GM12865 (cell line): ENCODE results near the gene NFKB1.

ENCODE experiments used
- DNase-seq: peaks from one replicate; pipeline ENCODE4 v3.0.0; 2010; ENCODE audit warnings: low read depth
- H3K4me3 ChIP-seq: 2 replicates; pipeline ENCODE4 v1.5.1; 2011; ENCODE audit warnings: mild to moderate bottlenecking, low read depth, low read length, control low read depth
- TF ChIP-seq, protein P1 (sequence below): IDR thresholded peaks from 2 replicates; pipeline ENCODE4 v1.5.1; 2011; ENCODE audit warnings: low read length, control low read depth, low read depth, inconsistent platforms; ENCODE audit not compliant: insufficient read depth; ENCODE audit errors: missing control alignments

NFKB1 gene

DNA sequence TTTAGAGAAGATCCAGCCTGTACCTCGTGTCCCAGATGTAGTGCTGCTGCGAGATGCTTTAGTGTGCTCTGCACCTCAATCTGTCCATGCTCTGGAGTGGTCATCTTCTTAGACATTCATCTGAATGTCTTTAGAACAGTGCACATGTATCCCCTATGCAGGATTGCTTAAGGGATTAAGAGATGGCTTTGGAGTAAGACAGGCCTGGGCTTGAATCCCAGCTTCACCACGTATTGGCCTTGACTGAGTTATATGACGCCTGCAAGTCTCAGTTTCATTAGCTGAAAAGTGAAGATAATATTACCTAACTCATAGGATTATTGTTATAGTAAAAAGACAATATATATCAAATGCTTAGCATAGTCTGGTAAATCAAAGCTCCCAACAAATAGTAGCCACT is 98.3 kb downstream of the NFKB1 start:
- H3K4me3 ChIP-seq, result no peak overlapping the region
- DNase-seq, result no peak
- TF ChIP-seq, protein P1, sequence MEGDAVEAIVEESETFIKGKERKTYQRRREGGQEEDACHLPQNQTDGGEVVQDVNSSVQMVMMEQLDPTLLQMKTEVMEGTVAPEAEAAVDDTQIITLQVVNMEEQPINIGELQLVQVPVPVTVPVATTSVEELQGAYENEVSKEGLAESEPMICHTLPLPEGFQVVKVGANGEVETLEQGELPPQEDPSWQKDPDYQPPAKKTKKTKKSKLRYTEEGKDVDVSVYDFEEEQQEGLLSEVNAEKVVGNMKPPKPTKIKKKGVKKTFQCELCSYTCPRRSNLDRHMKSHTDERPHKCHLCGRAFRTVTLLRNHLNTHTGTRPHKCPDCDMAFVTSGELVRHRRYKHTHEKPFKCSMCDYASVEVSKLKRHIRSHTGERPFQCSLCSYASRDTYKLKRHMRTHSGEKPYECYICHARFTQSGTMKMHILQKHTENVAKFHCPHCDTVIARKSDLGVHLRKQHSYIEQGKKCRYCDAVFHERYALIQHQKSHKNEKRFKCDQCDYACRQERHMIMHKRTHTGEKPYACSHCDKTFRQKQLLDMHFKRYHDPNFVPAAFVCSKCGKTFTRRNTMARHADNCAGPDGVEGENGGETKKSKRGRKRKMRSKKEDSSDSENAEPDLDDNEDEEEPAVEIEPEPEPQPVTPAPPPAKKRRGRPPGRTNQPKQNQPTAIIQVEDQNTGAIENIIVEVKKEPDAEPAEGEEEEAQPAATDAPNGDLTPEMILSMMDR, result no peak

DNA sequence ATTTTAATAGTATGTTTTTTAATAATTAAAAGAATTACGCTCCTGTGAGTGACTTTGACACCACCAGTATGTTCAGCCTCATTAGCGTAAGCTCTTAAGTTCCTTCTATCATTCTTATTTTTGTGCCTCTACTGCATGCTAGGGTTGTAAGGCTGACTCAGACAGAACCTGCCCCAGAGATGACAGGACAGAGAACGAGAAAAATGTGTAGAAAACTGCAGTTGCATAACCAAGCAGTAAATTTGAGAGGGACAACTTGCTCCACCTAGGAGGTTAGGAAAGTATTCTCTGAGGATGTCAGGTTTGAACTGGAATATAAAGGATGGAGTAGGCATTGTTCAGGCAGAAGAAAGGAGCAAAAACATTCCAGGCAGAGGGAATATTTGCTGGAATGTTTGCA is 98.7 kb downstream of the NFKB1 start:
- no peak overlapping the region for H3K4me3 ChIP-seq
- DNase-seq, result no peak
- TF ChIP-seq, protein P1, result no peak

DNA sequence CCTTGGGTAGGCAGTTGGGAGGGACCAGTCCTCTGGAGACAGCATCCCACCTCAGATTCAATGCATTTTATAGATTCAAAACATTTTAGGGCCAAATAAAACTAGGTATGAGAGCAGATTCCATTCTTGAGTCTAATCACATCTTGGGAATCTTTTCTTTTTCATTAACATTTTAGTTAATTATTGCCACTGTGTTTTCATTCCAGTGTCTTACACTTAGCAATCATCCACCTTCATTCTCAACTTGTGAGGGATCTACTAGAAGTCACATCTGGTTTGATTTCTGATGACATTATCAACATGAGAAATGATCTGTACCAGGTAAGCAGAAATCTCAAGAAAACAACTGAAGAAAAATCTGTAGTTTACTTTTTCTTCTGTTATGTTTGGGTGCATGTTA is 99.5 kb downstream of the NFKB1 start:
- no peak for DNase-seq
- H3K4me3 ChIP-seq, result no peak overlapping the region
- TF ChIP-seq, protein P1, result no peak

DNA sequence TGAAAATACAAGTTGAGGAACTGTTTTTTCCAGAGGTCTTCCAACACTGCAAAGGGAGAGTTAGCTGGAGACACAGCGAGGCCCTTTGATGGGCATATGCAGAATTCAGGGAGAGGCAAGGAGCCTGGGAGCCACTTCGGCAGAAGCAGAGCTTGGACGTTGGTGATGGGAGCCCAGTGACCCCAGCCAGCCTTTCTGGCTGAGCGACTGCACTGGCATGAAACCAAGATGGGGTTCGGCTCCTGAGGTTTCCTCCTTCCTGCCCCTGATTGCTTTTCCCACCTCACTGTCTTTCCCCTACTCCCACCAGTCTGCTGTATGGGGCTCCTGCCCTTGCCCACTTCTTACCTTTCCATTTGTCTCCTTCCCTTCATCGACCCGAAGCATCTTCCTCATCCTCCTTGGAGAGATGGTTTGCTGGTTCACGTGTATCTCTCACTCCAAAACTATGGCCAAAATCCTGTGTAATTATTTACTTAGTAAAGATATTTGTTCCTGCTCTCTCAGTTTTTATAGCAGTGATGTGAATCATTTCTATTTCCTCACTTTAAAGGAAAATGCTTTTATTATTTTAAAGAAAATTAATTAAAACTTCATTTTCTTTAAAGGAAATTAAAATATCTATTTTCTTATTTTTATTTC is 100.5 kb downstream of the NFKB1 start:
- DNase-seq, result no peak
- TF ChIP-seq, protein P1, result no peak
- H3K4me3 ChIP-seq, result no peak overlapping the region

DNA sequence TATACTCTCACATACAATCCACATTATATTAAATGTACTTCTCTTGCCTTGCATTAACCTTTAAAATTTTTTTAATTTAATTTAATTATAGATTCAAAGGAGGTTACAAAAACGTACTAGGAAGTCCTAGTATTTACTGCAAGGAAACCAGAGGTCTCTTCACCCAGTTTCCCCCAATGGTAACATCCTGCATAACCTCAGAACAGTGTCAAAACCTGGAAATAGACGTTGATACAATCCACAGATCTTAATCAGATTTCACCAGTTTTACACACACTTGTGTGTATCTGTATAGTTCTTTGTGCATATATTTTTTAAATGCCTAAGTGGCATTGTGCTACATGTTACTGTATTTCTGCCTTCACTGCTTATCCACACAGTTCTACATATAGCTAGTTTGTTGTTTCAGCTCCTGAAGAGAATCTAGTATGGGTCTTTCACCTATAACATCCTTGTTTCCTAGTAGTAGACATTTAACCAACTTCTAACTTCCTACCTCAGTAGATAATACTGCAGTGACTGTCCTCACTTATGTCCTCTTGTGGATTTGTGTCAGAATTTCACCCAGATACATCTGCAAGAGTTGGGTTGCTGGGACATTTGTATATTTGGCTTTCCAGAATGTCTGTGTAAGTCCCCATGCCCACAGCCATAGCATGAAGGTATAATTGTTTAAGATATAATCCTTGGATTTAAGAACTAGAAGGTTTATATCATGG is 103.2 kb downstream of the NFKB1 start:
- TF ChIP-seq, protein P1, result peak; percentile 6
- no peak overlapping the region for H3K4me3 ChIP-seq
- DNase-seq, result no peak

DNA sequence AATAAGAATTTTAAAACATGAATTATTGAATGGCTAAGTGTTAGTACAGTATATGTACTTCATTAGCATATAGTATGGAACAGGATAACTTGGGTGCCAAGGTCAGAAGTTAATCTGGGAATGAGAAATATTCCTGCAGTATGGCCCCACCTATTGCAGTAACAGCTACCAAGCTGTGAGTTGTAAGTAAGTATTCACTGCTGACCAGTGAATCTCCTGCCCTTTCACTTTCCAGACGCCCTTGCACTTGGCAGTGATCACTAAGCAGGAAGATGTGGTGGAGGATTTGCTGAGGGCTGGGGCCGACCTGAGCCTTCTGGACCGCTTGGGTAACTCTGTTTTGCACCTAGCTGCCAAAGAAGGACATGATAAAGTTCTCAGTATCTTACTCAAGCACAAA is 105.1 kb downstream of the NFKB1 start:
- no peak for DNase-seq

More for the DNA sequence above, 105.1 kb downstream of the NFKB1 start:
- TF ChIP-seq, protein P1, result no peak
- no peak overlapping the region for H3K4me3 ChIP-seq
